DND-41 (cell line): ENCODE data around the gene A3GALT2.

ENCODE experiments used
- ATAC-seq: fragments of 200-7000 bp; cut with Tn5 transposase; 3 replicates; pipeline ENCODE4 v1.9.1; 2021; ENCODE audit warnings: low read depth; ENCODE audit not compliant: insufficient read depth
- DNase-seq: peaks from one replicate; pipeline ENCODE4 v3.0.0-alpha.2; 2020
- H2AFZ ChIP-seq: 2 replicates; pipeline ENCODE4 v1.6.0; 2012; ENCODE audit warnings: low read depth, low read length
- H3K27ac ChIP-seq: 2 replicates; pipeline ENCODE4 v1.5.1; 2012; ENCODE audit warnings: low read length, inconsistent platforms
- H3K27me3 ChIP-seq: fragments of 200-600 bp; sonication (generic); 2 replicates; pipeline ENCODE4 v1.6.0; 2012; ENCODE audit warnings: low read length, mild to moderate bottlenecking, inconsistent platforms; ENCODE audit not compliant: insufficient read depth, poor library complexity
- H3K36me3 ChIP-seq: 2 replicates; pipeline ENCODE4 v1.5.1; 2012; ENCODE audit warnings: low read length, inconsistent platforms; ENCODE audit not compliant: insufficient read depth
- H3K4me1 ChIP-seq: 2 replicates; pipeline ENCODE4 v1.5.1; 2012; ENCODE audit warnings: mild to moderate bottlenecking, low read length; ENCODE audit not compliant: insufficient read depth
- H3K4me2 ChIP-seq: 2 replicates; pipeline ENCODE4 v1.6.0; 2012; ENCODE audit warnings: mild to moderate bottlenecking, moderate library complexity, low read length, inconsistent platforms; ENCODE audit not compliant: insufficient read depth
- H3K4me3 ChIP-seq, 2 experiments: fragments of 200-600 bp in 1 of 2; shearing (Covaris generic) in 1 of 2; 2 replicates each; pipeline ENCODE4 v1.5.1; 2012 to 2016; ENCODE audit warnings: inconsistent platforms in 2 of 2, low read length in 2 of 2, mild to moderate bottlenecking in 2 of 2, low read depth in 1 of 2, moderate library complexity in 1 of 2
- H3K79me2 ChIP-seq: 2 replicates; pipeline ENCODE4 v1.6.0; 2012; ENCODE audit warnings: low read length, inconsistent platforms; ENCODE audit not compliant: insufficient read depth
- H3K9ac ChIP-seq: 2 replicates; pipeline ENCODE4 v1.6.0; 2012; ENCODE audit warnings: low read depth, mild to moderate bottlenecking, inconsistent platforms, low read length, moderate library complexity
- H3K9me3 ChIP-seq: 2 replicates; pipeline ENCODE4 v1.5.1; 2012; ENCODE audit warnings: low read length, moderate library complexity, mild to moderate bottlenecking, inconsistent platforms; ENCODE audit not compliant: insufficient read depth, severe bottlenecking
- H4K20me1 ChIP-seq: 2 replicates; pipeline ENCODE4 v1.6.0; 2012; ENCODE audit warnings: low read length; ENCODE audit not compliant: insufficient read depth
- CTCF ChIP-seq: IDR thresholded peaks from 2 replicates; pipeline ENCODE4 v1.5.1; 2012; ENCODE audit warnings: borderline replicate concordance, low read length, moderate library complexity, mild to moderate bottlenecking; ENCODE audit not compliant: poor library complexity, severe bottlenecking; ENCODE audit errors: extremely low read depth
- EZH2 ChIP-seq: IDR thresholded peaks from 3 replicates; pipeline ENCODE4 v1.6.1; 2012; ENCODE audit warnings: borderline replicate concordance, low read depth, mild to moderate bottlenecking, moderate library complexity, low read length, inconsistent platforms; ENCODE audit not compliant: severe bottlenecking

The A3GALT2 gene

GRCh38 chr1:33317354-33317753 lies 3.5 kb downstream of the A3GALT2 start:
- H3K4me3 ChIP-seq = no peak overlapping the region
- no peak overlapping the region for H2AFZ ChIP-seq
- H3K9ac ChIP-seq = no peak overlapping the region
- no peak for ATAC-seq
- no peak for TF ChIP-seq CTCF
- TF ChIP-seq EZH2 = no peak
- no peaks in the 10 kb centered on the region for H3K4me1 ChIP-seq
- no peak overlapping the region for H3K4me2 ChIP-seq
- H4K20me1 ChIP-seq = peaks cover 5% of the 10 kb centered on the region; the same call in 1 of the 2 replicates
- H3K36me3 ChIP-seq = no peaks in the 10 kb centered on the region
- no peaks in the 10 kb centered on the region for H3K9me3 ChIP-seq
- H3K79me2 ChIP-seq = no peaks in the 10 kb centered on the region
- no peak for DNase-seq
- H3K27me3 ChIP-seq = no peaks in the 10 kb centered on the region
- no peak overlapping the region for H3K27ac ChIP-seq

GRCh38 chr1:33316601-33317000 lies 4.3 kb downstream of the A3GALT2 start:
- Histone ChIP-seq H3K27ac (no peak overlapping the region), H4K20me1 (peaks cover 5% of the 10 kb centered on the region; the same call in 1 of the 2 replicates), H3K4me3 (no peak overlapping the region), H3K4me1 (no peaks in the 10 kb centered on the region), H3K9me3 (no peaks in the 10 kb centered on the region), H3K9ac (no peak overlapping the region), H3K79me2 (no peaks in the 10 kb centered on the region), H2AFZ (no peak overlapping the region), H3K36me3 (no peaks in the 10 kb centered on the region), H3K27me3 (no peaks in the 10 kb centered on the region), H3K4me2 (no peak overlapping the region)
- DNase-seq (no peak), ATAC-seq (no peak)
- TF ChIP-seq CTCF = no peak
- TF ChIP-seq EZH2 = no peak

DNA sequence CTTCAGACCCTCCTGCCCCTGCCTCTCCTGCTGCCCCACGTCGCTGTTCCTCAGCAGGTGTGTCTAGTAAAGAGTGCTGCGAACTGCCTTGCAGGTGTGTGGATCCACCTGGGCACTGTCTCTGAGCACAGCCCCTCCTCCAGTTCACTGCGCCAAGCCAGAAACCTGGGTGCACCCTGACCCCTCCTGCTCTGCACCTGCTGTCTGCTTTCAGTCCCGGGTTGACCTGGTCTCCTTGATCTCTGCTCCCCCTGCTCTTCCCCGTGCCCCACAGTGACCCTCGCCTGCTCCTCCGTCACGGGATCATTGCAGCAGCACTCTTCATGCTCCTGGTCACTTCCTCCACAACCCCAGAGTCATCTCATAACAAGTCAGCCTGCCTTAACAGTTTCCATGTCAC lies 6.5 kb downstream of the A3GALT2 start:
- no peak for DNase-seq
- no peaks in the 10 kb centered on the region for H3K4me1 ChIP-seq
- no peaks in the 10 kb centered on the region for H3K9me3 ChIP-seq
- no peak overlapping the region for H3K4me2 ChIP-seq
- no peak overlapping the region for H3K9ac ChIP-seq
- H2AFZ ChIP-seq = no peak overlapping the region
- ATAC-seq = no peak
- no peak overlapping the region for H3K27ac ChIP-seq
- H3K27me3 ChIP-seq = no peaks in the 10 kb centered on the region
- H4K20me1 ChIP-seq = no peaks in the 10 kb centered on the region
- TF ChIP-seq CTCF (no peak), EZH2 (no peak)
- H3K36me3 ChIP-seq = no peaks in the 10 kb centered on the region
- H3K4me3 ChIP-seq = no peak overlapping the region
- no peaks in the 10 kb centered on the region for H3K79me2 ChIP-seq

- no peak overlapping the region for H3K4me3 ChIP-seq
- no peaks in the 10 kb centered on the region for H3K79me2 ChIP-seq
- ATAC-seq (no peak), DNase-seq (no peak)
- no peaks in the 10 kb centered on the region for H3K36me3 ChIP-seq
- no peak overlapping the region for H3K4me2 ChIP-seq
- no peak overlapping the region for H3K9ac ChIP-seq
- no peaks in the 10 kb centered on the region for H4K20me1 ChIP-seq
- no peaks in the 10 kb centered on the region for H3K9me3 ChIP-seq
- H2AFZ ChIP-seq = no peak overlapping the region
- H3K27me3 ChIP-seq = no peaks in the 10 kb centered on the region
- H3K27ac ChIP-seq = no peak overlapping the region
- TF ChIP-seq EZH2 (no peak), CTCF (no peak)
- no peaks in the 10 kb centered on the region for H3K4me1 ChIP-seq
These were observed 8.5 kb downstream of the A3GALT2 start for GRCh38 chr1:33312413-33312749.
